Astrocyte of the hippocampus (primary cell): Measurements from ENCODE around the gene DNAJC4.

Source experiments
- DNase-seq: peaks from one replicate; pipeline ENCODE4 v3.0.0; 2011; ENCODE audit warnings: low read depth, low spot score

The DNAJC4 gene

DNA sequence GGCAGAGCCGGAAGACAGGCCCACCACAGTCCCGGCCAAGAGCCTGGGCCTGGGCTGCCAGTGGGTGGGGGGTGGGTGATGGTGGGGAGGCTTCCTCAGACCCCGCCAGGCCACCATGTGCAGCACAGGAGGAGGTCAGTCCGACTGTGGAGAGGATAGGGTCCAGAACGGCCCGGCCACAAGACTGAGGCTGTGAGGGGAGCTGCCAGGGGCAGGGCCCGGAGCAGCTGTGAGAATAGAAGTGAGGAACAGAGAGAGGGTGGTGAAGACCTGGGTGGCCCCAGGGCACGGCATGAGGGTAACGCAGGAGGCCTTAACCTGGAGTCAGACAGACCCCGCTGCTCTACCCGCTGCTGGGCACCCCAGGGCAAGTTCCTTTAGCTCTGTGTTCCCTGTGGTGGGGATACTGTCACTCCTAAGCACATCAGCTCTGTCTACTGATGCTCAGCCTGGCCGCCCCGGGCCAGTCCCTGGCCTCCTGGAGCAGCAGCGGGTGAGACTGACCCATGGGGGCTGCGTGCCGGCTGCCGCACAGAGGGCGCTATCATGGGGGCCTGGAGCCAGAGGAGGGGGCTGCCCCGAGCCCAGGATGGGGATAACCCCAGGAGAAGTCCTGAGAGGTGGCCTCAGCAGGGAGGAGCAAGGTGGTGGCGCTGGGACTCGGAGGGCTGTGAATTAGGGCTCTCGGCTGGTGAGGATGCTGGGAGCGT is 22.1 kb upstream of the DNAJC4 start:
- DNase-seq: no peak

DNA sequence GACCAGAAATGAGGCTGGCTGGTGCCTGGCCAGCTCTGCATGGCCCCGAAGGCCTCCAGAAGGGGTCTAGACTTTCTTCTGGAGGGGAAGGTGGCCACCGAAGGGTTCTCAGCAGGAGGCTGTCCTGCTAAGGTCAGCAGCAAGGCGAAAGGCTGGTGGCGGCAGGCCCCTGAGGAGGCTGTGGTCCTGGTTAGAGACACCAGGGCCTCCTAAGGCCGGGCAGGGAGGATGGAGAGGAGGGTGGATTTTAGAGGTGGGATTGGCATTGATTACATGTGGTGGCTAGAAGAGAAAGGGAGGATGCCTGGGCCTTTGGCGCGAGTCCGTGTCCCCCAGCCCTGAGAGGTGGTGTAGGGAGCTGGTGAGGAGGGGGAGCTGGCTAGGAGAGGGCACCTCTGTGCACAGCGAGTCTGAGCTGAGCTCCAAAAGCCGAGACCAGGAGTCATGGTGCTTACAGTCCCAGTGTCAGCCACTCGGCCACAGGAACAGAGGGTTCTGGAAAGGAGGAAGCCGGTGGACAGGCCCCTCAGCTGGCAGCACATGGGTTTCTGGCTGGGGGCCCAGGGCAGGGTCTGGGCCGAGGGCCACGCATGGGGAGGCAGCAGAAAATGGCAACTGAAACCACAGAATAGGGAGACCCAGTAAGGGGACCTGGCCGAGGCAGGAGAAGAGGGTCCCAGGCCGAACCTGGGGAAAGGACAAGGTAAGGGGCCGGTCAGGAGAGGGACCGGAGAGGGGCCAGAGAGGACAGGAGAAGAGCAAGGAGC is 21.4 kb upstream of the DNAJC4 start:
- no peak for DNase-seq

GRCh38 chr11:64209563-64209843 is 20.8 kb upstream of the DNAJC4 start:
- no peak for DNase-seq

DNA sequence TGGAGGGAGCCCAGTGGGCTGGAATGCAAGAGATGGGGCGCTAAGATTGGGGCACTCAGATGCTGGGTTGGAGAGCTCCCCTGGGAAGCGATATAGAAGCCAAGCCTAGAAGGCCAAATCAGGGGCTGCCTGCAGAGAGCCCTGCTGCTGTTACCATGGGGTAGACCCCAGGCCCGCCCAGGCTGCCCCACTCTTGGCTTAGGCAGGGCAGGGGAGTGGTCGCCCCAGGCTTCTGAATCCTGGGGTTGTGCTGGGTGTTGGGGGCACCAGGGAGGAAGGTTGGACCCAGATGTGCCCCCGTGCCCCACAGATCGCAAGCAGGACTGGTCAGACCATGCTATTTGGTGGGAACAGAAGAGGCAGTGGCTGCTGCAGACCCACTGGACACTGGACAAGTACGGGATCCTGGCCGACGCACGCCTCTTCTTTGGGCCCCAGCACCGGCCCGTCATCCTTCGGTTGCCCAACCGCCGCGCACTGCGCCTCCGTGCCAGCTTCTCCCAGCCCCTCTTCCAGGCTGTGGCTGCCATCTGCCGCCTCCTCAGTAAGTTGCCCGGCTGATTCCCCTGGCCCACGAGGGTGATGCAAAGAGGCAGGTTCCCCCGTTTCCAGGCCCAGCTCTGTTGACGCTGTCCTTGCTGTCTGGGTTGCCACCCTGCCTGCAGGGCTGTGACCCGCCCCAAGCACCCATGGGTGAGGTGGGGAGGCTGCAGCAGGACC is 19.9 kb upstream of the DNAJC4 start:
- DNase-seq: no peak

- no peak for DNase-seq
Observed at GRCh38 chr11:64211181-64211872, 19.0 kb upstream of the DNAJC4 start.

DNA sequence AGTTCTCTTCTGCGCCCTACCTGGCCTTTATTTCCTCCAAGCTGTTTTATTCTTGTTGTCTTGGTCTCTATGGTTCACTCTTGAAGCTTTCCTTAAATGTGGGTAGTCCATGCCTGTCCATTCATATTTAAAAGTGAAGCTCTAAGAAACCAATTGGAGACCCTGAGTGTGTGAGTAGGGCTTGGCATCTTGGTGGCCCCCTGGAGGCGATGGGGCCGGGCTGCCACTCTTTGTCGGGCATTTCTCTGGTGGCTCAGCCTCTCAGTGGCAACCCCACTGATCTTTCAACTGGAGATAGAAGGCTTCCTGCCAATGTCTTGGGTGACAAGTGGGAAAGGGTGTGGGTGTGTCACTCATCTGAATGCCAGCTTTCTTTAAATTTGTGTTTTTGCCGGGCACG is 13.5 kb upstream of the DNAJC4 start:
- DNase-seq: no peak

- DNase-seq: no peak
Observed at GRCh38 chr11:64218628-64219353, 11.6 kb upstream of the DNAJC4 start.

DNA sequence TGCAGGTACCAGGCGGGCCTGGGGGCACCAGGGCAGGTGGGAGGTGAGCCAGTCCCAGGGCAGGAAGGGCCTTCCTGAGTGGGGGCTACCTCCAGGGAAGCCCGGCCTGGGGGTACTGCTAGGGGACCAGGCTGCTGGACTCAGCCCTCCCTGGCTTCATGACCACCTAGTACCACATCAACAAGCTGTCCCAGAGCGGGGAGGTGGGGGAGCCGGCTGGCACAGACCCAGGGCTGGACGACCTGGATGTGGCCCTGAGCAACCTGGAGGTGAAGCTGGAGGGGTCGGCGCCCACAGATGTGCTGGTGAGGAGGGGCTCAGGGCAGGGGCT is 11.0 kb upstream of the DNAJC4 start:
- no peak for DNase-seq

- DNase-seq: no peak
Observed at GRCh38 chr11:64219755-64220154, 10.6 kb upstream of the DNAJC4 start.

GRCh38 chr11:64220271-64220670 is 10.1 kb upstream of the DNAJC4 start:
- no peak for DNase-seq

GRCh38 chr11:64220798-64221197 is 9.6 kb upstream of the DNAJC4 start:
- DNase-seq: no peak

DNA sequence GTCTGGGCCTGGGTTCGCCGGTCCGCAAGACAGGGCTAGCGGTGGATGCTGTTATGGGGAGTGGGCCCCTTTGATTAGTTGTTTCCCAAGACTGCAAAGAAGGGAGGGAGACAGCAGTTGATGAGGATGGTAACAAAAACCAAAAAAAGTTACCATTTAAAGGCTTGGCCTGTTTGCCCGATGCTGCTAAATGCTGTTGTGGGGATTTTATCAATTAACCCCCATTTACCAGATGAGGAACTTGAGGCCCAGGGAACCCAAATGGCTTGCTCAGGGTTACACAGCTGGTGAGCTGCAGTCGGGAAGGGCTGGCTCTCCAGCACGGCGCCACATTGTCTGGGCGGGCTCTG is 7.7 kb upstream of the DNAJC4 start:
- no peak for DNase-seq

- DNase-seq: no peak
Observed at GRCh38 chr11:64223001-64223651, 7.2 kb upstream of the DNAJC4 start.

DNA sequence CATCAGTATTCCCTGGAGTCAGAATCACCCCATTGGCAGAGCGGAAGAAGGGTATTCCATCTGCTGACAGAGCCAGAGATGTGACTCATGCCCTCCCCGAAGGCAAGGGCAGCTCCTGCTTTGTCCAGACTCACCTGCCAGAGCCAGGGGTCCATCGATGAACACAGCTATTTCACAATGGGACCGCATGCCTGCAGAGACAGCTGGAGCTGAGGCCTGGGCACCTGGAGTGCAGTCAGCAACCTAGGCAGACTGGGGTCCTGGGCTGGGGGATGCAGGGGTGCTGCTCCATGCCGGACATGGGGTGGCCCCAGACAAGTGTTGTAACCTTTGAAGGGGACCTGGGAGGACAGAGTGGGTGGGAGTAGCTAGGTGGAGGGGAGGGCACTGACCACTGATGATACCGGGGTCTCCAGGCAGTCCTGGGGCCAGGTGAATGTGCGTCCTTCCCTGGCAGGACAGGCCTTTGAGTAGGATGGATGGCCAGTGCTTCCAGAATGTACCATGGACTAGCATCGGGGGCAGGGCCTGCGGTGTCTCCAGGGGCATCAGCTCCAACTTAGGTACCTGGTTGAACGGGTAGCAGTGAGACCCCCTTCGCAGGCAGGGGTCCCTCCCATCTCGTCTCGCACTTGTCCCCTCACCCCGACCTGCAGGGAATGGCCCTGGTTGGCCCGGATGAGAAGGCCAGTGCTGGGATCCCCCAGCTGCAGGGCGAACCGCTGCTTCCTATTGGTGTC is 6.0 kb upstream of the DNAJC4 start:
- peak; percentile 31 for DNase-seq

- DNase-seq: no peak
Observed at GRCh38 chr11:64224891-64225607, 5.3 kb upstream of the DNAJC4 start.

DNA sequence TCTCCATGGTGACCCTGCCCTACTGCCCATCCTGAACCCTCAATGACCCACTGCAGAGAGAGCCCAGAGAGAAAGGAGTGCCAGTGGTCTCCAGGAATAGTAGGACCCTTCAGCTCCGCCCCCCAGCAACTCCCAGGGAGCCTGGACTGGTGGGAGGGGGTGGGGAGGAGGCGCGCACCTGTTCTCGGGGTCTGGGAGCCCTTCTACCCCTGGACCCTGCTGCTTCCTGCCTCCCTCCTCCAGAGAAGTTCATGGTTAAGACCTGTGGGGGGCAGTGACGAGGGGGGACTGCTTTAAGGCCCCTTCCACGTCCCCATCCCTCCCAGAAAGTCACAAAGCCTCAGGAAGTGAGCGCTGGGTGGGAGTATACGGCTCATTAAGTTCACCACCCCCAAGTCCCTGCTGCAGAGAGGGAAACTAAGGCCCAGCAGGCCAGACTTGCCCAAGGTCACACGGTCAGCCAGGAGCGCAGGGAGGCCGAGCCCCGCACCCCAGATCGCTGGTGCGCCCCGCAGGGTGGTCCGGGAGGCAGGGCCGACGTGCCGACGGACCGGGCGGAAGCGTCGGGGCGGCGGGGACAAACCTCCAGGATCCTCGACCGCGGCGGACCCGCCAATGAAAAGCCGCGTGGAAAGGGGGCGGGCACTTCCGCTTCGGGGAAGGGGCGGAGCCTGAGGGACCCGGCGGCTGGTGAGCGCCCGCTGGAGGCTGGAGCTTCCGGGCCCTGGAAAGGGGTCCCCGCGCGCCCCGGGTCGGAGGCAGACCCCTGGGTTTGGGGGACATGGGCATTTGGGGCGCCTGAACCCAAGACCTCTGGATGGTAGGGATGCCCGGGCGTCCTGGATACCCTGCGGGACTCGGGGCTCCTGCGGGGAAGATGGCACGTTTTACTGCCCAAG is 4.5 kb upstream of the DNAJC4 start, which contains the start of the genes NUDT22 and TRPT1:
Gene NUDT22 (plus strand): TSS at position 667 of the 899 bp plus-strand sequence. CDS start 379 bp downstream, outside the sequence.
Gene TRPT1 (minus strand): TSS at position 579 of the 899 bp plus-strand sequence. CDS start 326 bp downstream, at position 253.
- peak; percentile 93 for DNase-seq

- no peak for DNase-seq
Observed at GRCh38 chr11:64226507-64227051, 3.8 kb upstream of the DNAJC4 start.

- DNase-seq: no peak
Observed at GRCh38 chr11:64227405-64227956, 2.9 kb upstream of the DNAJC4 start.
